Measurements from ENCODE around the gene SYTL3.

The SYTL3 gene

GRCh38 chr6:158759966-158760617, 110.2 kb downstream of the SYTL3 start:
- no peak for DNase-seq (ENCODE audit: low spot score)

DNA sequence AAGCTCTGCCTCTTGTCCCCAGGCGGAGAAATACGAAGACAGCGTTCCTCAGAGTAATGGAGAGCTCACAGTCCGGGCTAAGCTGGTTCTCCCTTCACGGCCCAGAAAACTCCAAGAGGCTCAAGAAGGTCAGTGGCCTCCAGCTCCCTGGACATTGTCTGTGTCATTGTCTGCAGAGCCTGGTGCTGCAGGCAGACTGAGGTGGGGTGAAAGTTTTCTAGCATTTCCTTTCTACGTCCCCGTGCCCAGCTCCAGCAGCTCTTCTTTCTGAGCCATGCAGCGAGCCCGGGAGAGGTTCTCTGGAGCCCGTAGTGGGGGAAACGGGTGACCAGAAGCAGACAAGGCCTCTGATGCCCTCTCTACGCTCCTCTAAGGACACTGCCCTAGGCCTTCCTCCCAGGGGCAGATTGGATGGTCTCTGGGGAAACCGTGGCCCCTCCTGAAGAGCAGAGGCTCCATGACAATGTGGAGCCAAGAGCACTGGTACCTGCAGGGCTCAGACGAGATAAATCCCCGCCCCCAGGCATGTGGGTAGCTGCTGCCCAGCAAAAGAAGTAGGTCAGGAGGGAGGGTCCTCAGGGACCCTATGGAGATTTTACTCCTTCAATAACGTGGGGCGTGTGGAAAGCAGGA, 110.9 kb downstream of the SYTL3 start:
- DNase-seq (ENCODE audit: low spot score), result no peak

DNA sequence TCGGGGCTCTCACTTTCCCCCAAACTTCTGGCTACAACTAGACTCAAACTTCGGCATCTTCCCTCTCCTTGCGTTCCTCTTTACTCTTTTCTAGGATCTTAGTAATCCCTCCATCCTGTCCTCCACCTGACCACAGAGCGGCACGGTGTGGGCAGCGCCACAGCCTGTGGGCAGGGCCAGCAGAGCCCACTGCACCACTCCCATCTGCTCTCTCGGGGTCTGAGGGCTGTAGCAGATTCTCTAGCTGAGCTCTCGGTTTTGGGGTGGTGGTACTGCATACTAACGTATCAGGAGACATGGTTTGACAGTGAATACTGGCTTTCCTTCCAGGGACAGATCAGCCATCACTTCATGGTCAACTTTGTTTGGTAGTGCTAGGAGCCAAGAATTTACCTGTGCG, 111.9 kb downstream of the SYTL3 start:
- no peak for DNase-seq (ENCODE audit: low spot score)

DNA sequence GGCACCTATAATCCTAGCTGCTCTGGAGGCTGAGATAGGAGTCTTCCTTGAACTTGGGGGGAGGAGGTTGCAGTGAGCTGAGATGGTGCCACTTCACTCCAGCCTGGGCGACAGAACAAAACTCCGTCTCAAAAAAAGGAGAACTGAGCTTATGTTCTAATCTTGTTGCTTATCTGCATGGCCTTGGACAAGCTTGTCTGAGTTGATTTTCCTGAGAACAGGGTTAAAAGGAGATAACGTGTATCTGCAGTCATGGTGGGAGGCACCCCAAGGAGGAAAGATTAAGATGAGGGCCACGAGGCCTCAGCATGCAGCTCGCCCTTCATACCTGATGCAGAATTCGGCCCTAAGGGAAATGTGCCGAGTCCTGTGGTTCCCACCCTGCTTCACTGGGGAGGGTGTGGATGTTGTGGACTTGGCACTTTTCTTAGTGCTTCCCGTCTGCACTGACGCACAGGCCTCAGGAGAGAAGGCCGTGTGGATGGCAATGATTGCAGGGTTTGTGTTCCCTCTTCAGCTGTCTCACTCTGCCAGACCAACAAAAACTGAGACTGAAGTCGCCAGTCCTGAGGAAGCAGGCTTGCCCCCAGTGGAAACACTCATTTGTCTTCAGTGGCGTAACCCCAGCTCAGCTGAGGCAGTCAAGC, 113.1 kb downstream of the SYTL3 start:
- no peak for DNase-seq (ENCODE audit: low spot score)

GRCh38 chr6:158763434-158764182, 113.8 kb downstream of the SYTL3 start:
- DNase-seq (ENCODE audit: low spot score), result no peak

DNA sequence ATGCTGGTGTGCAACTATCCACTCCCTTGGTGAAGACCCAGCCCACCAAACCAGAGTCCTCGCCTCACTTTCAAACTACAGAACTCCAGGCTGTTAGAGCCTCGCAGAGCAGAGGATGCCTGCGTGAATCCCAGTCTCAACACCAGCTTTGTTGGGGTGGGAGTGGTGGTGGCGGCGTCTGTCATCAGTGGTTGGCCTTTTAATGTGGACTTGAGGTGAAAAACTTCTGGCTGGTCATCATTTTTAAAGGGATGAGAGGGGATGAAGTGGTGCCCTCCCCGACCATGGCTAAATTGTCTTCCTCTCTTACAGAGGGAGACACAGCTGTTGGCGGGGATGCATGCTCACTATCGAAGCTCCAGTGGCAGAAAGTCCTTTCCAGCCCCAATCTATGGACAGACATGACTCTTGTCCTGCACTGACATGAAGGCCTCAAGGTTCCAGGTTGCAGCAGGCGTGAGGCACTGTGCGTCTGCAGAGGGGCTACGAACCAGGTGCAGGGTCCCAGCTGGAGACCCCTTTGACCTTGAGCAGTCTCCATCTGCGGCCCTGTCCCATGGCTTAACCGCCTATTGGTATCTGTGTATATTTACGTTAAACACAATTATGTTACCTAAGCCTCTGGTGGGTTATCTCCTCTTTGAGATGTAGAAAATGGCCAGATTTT, 114.5 kb downstream of the SYTL3 start:
- DNase-seq (ENCODE audit: low spot score), result no peak

DNA sequence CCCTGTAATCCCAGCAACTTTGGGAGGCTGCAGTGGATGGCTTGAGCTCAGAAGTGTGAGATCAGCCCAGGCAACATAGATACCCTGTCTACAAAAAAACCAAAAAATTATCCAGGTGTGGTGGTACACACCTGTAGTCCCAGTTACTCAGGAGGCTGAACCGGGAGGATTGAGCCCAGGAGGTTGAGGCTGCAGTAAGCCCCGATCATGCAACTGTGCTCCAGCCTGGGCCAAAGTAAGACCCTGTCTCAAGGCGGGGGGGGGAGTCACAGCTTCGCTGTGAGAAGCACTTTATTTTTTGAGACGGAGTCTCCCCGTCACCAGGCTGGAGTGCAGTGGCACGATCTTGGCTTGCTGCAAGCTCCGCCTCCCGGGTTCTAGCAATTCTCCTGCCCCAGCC, 115.1 kb downstream of the SYTL3 start:
- no peak for DNase-seq (ENCODE audit: low spot score)

GRCh38 chr6:158765499-158766068, 115.7 kb downstream of the SYTL3 start:
- DNase-seq (ENCODE audit: low spot score), result no peak

GRCh38 chr6:158766621-158767455, 117.0 kb downstream of the SYTL3 start:
- DNase-seq (ENCODE audit: low spot score), result no peak

- no peak for DNase-seq (ENCODE audit: low spot score)
Observed at GRCh38 chr6:158767709-158768108, 117.9 kb downstream of the SYTL3 start.

GRCh38 chr6:158768436-158768835, 118.6 kb downstream of the SYTL3 start:
- DNase-seq (ENCODE audit: low spot score), result peak; percentile 29

DNA sequence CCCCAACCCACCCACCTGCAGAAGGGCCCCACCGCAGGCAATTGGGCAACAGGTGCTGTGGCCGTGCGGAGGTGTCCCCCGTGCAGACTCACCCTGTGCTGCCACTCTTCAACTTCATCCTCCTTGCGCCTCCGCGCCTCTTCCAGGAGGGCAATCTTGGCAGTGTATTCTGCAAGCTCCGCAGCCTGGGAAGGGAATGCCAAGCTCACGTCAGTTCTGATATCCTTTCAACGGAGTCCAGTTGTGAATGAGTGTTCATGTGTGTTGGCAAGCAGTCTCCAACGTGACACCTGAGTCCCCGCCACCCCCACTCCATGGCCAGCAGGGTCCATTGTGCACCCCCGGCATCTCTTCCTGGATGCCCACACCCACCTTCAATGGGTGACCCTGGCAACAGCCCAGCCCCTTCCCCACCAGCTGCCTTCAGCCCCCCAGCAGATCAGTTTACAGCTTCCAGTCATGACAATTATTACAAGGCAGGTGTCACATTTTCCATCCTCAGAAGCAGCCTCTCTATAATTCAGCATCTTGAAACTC, 119.4 kb downstream of the SYTL3 start:
- DNase-seq (ENCODE audit: low spot score), result no peak

DNA sequence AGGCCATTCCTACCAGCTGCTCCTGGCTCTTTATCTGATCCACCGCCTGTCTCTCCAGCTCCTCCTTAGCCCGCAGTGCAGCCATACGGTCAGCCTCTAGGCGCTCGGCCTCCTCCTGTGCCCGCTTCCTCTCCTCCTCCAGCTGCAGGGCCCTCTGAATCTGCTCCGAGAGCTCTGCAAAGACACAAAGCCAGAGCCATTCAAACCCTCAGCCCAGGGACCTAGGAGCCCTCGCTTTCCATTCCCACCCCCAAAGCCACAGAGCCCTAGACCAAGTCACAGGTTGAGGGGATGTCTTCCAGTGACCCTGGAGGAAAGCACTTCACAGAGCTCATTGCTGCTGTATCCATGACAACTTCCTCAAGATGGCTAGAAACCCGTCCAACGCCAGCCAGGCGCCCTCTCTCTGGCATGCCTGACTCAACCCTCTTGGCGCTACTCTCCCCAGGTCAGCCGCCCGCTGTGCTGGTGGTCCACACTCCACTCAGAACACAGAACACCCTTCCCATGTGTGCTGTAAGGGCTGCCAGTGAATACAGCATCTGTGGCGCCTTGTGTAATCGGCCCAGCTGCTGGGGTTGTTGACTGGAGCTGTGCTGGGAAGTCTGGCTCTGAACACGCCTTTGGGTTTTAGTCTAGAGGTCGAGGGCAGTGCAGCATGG, 120.0 kb downstream of the SYTL3 start:
- no peak for DNase-seq (ENCODE audit: low spot score)

DNA sequence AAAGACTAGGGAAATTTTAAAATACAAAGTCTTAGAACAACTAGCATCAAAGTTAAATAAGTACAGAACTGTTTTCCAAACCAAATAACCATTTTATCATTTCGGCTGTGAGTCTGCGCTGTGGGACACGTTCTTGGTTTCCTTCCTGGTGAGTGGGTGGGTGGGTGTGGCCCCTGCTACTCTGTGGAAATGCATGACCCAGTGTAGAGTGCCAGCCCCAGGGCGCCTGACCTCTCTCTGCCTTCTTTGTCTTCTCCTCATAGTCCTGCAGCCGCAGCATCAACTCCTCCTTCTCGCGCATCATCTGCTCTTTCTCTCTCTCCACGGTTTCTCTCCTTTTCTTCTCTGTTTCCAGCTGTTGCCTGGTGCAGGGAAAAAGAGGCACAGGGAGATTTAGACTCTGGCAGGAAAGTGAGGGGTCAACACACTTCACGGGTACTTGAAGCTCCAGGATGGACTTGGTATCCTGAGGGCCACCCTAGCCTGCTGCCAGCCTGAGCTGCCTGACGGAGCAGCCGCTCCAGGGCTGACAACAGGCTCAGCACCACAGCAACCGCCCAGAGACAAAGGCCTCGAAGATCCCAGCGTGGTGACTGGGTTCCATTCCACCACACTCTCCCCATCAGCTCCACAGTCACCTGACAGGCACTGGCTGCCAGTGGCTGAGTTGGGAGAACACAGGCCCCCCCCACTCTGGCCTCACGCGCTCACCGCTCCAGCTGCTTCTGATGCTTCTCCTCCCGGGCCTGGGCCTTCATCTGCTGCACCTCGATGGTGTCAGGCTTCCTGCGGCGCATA, 120.9 kb downstream of the SYTL3 start:
- no peak for DNase-seq (ENCODE audit: low spot score)

GRCh38 chr6:158771399-158772152, 121.7 kb downstream of the SYTL3 start:
- no peak for DNase-seq (ENCODE audit: low spot score)

DNA sequence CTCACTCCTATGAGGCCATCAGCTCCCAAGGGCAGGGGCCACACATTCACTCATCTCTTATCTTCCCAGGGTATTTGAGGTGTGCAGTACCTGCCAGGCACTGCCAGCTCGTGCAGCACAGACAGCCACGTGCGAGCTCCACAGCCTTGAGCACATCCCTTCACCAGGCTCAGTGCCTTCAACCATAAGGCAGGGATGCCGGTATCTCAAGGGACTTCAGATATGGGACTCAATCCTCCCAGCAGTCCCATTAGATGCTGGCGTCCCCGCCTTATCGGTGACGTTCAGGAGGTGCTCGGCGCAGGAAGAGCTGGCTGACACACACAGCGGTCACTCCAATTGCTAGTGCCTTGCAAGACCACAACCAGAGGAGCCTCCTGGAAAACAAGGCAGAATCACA, 122.3 kb downstream of the SYTL3 start:
- DNase-seq (ENCODE audit: low spot score), result no peak

DNA sequence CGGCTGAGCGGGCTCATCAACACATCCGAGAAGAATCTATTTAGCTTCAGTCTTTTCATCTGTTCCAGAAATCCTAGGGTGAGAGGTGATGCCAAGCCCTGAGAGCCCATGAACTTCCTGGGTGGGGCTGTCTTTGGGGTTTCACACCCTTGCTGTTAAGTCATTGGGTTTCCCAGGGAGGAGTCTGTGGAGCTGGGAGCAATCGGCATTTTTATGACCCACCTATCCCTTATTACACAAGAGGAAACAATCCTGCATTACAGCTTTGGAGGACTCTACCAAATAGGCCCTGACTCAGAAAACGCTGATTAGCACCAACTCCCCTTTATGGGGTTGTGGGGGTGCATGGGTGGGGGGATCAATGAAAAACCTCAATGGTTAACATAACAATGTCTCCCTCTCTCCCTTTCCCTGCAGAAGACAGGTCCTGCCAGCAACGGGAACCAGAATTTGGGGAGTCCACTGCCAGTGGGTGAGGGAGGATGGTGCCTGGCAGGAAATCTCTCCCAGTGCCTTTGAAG, 123.1 kb downstream of the SYTL3 start:
- DNase-seq (ENCODE audit: low spot score), result no peak

Data from RKO (cell line).